ENCODE data around the gene LRRC25.

- no peak for TF ChIP-seq CTCF (IDR thresholded peaks at IDR 0.05)
- TF ChIP-seq POLR2A (IDR thresholded peaks at IDR 0.05), result no peak
Measured at GRCh38 chr19:18362934-18363542, 34.4 kb downstream of the LRRC25 start.

Measured in heart left ventricle (tissue), 13 donors.